CD4-positive, alpha-beta T cell treated with Interleukin-1 beta for 1 hour (primary cell): ENCODE data around the gene SYNE2.

Source experiments
- DNase-seq, 2 donors: peaks; one replicate each; pipeline ENCODE4 v3.0.0-alpha.2; 2020 to 2022

Gene SYNE2

DNA sequence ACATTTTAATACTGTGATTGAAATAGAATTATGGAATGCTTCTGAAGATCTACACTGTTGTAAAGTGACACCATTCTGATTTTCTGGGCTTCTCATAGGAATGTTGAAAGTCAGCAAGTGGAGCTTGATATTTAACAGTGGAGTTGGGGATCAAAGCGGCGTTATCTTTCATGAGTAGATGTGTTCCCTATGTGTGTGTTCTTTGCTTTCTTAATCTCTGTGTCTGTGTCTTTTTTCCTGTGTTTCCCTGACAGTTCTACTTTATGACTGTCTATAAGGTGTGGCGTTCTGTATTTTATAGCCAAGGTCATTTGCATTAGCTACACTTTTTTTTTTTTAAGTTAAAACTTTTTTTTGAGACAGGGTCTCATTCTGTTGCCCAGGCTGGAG lies 24.7 kb downstream of the SYNE2 start:
- no peak for DNase-seq

DNA sequence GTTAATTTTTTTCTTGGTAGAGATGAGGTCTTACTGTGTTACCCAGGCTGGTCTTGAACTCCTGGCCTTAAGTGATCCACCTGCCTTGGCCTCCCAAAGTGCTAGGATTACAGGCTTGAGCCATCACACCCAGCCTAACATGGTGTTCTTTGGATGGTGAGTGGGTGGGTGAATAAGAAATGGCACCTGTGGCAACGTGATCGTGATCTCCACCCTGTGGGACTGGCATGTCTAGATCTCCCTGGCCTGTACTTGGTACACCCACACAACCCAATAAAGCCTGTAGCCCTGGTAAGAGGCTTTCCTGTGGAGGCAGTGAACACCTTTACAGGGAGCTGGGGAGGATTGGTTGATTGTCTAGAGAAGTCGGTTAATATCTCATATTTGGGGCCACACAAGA lies 25.2 kb downstream of the SYNE2 start:
- no peak for DNase-seq

DNA sequence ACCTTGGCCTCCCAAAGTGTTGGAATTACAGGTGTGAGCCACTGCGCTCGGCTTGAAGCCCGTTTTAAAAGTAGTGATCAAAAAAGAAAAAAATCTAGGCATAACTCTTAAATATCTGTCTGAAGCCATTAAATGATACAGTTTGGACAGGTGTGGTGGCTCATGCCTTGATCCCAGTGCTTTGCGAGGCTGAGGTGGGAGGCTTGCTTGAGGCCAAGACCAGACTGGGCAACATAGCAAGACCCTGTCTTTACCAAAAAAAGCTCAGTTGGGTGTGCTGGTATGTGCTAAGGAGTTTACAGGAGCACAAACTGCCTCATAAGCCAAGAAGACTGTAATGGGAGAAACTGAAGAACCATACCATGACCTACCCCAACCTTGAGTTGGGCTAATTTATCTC lies 26.0 kb downstream of the SYNE2 start:
- no peak for DNase-seq

DNA sequence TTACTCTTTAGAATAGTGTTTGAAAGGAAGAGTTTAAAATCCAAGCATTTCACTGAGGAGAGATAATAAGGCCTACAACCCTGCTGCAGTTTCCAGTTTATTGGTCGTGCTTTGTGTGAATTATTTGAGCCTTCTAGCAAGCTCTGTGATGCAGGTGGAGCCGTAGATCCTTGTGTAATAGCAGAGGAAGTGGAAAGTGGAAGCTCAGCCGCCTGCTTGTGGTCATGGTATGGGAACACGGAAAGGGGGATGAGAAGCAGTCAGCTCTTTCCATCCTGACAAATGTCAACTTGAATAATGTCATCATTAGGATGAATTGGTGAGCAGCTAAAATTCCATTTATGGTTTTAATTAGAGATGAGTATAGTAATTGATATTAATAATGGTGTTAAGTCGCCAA lies 29.1 kb downstream of the SYNE2 start:
- no peak for DNase-seq

DNA sequence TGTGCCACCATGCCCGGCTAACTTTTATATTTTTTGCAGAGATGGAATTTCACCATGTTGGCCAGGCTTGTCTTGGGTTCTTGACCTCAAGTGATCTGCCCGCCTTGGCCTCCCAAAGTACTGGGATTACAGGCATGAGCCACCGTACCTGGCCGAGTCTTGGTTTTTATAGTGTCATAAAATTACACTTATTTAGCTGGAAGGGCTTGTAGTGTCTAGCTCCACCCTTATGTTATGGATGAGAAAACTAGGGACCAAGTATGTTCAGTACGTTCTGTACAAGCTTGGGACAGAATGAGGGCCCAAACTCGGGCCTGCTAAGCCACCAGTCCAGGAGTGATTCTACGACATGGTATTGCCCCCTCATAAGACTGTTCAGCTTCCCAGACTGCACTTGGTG lies 35.1 kb downstream of the SYNE2 start:
- DNase-seq: no peak

DNA sequence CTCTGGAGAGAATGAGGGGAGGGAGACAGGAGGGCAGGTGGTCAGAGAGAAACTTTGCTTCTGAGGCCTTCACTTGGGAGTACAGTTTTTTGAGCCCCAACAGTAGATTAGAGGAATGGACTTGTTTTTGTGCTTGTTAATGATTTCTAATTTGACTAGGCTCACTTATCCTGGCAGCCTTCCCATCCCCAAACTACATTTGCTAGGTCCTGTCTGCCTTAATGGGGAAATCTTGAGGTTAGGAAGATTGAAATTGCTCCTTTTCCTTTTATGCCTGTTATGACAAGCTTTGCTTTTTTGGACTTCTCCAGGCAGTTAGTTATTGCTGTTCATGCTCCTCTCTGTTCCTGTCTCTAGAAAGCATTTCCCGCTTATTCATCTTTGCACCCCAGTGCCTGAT lies 37.7 kb downstream of the SYNE2 start:
- no peak for DNase-seq

DNA sequence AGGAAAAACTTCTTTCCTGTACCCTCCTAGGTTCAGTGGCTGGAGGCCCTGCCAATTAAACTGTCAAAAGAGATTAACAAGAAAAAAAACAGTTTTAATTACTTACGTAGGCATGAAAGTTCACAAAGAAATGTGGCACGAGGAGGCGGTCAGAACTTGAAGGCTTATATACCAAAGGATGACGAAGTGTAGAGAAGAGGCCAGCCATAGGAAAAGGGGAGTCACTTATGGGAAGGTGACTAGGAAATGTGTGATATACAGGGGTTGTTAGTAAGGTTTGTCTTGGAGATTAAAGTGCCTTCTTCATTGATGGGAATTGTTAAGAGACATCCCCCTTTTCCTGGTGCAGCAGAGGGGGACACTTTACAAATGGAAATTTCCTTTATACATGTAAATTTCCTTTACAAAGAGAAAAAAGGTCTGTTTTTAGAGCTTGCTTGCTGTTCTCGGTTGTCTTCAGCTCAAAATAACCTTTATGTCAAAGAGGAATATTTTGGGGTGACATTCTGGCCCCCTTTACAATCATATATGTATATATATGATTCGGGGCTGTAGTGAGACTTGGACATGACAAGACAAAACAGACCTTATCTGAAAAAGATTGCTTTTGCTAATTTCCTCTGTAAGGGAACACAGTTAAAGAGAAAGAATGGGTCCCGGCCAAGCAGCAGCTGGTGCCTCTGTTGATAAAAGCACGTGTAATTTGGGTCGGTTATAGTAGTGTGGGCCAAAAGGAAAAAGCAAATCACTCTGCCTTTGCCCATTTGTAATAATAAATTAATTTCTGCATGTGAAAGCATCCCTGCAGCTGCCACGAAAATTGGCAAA lies 38.6 kb downstream of the SYNE2 start:
- DNase-seq: no peak

DNA sequence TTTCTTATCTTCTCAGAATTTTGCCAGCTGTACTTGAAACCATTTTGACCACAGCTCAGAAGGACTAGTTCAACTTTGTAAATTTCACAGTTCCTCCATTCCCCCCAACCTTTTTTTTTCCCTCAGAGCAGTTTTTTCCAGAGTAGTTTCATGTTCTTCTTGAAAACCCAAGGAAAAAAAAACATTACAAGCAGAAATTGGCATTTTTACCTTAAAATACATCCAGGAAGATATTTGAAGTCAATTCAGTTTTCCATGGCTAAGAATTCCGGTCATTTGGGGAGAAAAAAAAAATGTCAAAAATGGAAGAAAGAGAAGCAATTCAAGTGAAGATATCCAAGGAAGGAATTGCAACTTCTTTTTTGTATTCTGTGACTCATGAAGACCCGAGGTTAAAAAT lies 39.5 kb downstream of the SYNE2 start:
- no peak for DNase-seq

DNA sequence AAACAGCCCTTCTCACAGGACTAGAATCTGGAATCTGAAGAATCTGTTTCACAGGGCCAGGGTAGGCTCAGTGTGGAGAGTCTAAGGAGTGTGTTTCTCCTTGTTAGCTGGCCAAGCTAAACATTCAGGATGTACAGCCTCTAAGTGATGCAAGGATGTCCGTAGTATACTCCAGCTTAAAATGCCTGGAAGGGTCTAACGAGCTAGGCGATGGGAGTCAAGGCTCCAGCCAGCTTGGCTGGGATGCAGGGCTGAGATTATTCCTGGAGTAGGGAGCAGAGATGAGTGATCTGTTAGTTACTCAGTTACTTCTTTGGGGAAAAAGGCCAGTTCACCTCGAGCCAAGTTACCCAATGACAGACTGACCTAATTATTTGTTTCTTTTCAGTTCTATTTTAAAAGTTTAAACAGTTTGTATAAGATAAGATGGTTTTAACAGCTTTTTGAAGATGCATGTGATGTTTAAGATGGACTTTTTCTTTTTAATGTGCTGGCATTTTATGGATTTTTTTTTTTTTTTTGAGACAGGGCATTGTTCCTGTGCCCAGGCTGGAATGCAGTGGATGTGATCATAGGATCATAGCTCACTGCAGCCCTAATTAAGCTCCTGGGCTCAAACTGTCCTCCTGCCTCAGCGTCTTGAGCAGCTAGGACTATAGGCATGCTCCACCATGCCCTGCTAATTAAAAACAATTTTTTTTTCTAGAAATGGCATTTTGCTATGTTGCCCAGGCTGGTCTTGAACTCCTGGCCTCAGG lies 41.1 kb downstream of the SYNE2 start:
- DNase-seq: no peak

DNA sequence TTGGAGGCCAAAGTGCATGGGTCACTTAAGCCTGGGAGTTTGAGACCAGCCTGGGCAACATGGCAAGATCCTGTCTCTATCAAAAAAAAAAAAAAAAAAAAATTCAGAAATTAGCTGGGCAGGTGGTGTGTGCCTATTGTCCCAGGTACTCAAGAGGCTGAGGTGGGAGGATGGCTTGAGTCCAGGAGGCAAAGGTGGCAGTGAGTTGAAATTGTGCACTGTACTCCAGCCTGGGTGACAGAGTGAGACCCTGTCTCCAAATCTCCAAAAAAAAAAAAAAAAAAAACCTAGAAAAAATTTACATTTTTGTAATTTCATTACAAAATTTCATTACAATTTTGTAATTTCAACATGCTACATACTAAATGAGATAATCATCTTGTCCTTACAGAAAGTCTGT lies 42.7 kb downstream of the SYNE2 start:
- DNase-seq: no peak

DNA sequence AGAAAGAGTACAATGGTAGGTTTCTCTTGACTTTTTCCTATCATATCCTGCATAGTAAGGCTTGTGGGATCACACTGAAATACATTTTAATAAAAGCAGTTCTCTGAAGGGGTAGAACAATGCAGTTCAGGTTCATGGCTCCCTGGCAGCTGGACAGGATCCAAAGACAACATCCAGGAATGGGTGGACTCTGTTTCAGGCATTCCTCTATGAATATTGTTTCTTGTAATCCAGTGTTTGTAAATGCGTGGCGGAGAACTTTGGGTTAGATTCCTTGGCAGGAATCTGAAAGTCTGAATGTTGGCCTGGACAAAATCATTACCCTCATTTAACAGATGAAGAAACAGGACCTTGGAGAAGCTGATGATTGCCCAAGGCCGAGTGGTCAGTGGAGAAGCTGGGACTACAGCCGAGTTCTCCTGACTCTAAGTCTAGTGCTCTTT lies 43.5 kb downstream of the SYNE2 start:
- DNase-seq: no peak

DNA sequence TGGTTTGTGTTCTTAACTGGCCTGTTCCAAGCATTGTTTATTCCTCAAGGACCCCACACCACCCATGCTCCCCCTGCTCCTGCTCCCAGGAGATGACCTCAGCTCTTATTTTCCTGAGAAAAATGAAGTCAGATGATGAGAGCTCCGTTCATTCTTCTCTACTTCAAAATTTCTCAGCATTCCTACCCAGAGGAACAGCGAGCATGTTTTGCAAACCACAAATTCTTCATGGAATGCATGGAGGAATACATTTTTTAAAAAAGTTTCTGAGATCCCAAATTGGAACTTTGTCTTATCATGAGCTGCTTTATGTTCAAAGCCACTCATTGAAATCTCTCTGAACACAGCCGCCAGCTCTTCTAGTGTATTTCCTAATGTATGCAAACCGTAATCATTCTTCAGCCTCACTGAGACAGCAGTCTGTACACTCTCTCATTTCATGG lies 44.9 kb downstream of the SYNE2 start:
- DNase-seq: no peak

DNA sequence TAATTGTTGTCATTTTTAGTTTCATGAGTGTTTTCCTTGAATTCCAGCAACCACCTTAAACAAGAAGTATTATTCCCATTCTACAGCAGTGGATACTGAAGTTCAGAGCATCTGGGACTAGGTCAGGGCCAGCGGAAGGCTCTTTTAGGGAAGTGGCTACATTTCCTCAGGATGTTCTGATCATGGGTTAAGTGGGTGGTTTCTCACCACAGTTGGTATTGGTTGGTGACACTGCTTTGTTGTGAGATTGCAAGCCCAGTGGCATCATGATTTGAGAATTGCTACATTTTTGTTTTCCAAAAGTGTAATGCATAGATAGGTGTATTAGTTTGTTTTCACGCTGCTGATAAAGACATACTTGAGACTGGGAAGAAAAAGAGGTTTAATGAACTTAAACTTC lies 47.1 kb downstream of the SYNE2 start:
- DNase-seq: peak; percentile 12 to 30

DNA sequence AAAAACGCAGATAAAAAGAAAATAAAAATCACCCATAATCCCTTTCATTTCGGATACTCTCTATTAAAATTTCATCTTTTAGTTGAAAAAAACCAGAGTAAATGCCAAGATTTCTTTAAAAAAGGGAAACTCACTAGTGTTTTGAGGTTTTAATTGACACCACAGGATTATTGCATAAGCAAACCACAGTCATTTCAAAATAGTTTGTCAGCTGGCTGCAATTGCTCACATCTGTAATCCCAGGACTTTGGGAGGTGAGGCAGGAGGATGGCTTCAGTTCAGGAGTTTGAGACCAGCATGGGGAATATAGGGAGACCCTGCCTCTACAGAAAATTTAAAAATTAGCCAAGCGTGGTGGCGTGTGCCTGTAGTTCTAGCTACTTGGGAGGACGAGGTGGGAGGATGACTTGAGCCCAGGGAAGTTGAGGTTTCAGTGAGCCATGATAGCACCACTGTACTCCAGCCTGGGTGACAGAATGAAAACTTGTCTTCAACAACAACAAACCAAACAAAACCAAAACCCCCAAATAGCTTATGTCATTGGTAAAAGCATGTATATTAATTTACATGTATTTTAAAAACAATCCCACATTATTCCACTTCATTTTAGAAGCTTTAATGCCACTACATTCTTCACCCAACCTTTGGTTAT lies 48.8 kb downstream of the SYNE2 start:
- DNase-seq: no peak

DNA sequence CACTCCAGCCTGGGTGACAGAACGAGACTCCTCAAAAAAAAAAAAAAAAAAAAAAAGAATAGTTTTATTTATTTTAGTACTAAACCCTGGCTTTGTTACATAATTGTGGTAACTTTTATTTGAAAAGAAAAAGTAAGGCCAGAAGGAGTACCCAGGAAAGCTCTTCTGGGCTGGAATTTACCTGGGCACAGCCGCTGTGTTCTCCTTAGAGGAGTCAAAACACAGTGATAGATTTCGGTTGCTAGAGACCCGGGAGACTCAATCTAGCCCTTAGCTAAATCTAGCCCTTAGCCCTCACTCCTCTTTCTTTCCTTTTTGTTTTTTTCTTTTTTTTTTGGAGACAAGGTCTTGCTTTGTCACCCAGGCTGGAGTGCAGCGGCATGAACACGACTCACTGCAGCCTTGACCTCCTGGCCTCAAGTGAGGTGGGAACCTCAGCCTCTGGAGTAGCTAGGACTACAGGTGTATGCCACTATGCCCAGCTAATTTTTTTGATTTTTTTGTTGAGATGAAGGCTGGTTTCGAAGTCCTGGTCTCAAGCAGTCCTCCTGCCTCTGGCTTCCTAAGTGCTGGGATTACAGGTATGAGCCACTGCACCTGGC lies 49.7 kb downstream of the SYNE2 start:
- DNase-seq: no peak

DNA sequence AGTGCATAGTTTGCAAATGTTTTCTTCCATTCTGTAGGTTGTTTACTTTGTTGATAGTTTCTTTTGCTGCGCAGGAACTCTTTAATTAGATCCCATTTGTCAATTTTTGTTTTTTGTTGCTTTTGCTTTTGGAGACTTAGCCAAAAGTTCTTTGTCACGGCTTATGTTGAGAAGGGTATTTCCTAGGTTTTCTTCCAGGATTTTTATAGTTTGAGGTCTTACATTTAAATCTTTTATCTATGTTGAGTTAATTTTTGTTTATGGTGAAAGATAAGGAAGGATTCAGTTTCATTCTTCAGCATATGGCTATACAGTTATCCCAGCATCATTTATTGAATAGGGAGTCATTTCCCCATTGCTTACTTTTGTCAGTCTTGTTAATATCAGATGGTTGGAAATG lies 51.9 kb downstream of the SYNE2 start:
- no peak for DNase-seq

DNA sequence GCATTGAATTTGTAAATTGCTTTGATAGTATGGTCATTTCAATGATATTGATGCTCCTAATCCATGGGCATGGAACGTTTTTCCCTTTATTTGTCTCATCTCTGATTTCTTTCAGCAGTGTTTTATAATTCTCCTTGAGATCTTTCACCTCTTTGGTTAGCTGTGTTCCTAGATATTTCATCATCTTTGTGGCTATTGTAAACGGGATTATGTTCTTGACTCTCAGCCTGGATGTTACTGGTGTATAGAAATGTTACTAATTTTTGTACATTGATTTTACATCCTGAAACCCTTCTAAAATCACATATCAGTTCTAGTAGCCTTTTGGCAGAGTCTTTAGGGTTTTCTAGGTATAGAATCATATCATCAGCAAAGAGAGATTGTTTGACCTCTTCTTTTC lies 52.6 kb downstream of the SYNE2 start:
- DNase-seq: no peak

DNA sequence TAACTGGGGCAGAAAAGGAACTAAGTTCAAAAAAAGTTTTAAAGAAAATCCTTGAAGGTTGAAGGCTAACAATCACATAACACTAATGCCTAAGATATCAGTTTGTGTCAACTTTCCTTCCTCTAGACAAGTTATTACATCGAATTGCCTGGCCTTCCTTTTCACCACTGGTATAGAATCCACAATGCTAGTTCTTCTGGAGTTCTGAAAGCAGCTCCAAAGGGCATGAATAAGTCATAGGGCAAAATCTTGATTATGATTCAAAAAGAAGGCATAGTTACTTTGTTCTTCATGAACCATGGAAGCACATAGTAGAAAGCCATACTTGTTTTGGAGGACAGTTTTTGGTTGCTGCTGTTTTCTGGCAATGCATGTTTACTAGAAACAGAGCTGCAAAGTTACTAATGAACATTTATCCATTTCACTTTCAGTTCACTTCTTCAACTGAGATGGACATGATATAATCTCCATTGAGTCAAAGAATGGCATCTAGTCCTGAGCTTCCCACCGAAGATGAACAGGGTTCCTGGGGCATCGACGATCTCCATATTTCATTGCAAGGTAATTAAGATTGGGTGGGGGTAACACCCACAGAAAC lies 56.0 kb downstream of the SYNE2 start:
- no peak for DNase-seq

DNA sequence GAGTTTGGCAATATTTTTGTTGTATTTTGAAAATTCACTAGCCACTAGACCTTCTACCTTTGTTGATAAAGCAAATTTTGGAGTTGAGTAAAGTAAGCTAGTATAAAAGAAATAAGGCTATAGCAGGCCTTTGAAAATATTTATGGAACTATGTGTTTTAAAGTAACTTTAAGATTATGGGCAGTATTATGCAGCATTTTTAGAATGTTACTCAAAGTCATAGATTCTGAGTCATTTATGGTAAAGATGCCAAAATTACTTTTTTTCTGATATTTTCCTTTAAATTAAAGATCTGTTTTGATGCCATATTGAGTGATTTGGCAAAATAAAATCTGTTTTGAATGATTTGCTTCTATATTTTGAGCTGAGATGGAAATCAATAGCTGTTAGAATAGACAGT lies 57.2 kb downstream of the SYNE2 start:
- no peak for DNase-seq

DNA sequence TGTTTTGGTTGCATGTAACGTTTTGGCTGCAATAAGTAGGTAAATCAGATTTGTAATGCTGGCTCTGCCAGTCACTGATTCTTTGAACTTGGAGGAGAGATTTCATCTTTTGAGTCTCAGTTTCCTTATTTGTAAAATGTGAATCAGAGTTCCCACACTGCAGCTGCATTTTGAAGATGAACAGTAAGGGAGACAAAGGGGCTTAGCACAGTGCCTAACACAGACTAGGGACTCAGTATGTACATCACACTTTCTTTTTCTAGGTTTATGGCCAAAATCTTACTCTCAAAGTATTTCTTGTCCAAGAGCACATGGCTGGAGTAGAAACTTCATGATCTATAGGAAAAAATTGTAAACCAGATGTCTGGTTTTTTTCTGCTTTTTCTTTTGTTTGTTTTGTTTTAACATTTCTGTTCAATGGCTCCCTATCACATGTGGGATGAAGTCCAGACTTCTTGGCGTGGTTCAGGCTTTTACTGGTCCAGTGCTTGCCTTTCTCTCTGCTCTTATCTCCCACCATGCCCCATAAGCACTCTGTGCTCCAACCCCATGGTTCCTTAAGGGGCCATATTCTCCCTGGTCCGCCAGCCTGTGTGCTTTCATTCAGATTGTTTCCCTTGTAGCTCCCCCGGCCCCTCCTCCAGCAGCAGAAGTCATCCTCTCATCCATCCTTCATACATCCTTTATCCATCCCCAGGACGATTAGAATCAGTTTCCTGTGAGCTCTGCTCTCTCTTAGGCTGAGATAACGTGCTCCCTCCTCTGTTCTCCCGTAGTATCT lies 58.0 kb downstream of the SYNE2 start:
- no peak for DNase-seq

DNA sequence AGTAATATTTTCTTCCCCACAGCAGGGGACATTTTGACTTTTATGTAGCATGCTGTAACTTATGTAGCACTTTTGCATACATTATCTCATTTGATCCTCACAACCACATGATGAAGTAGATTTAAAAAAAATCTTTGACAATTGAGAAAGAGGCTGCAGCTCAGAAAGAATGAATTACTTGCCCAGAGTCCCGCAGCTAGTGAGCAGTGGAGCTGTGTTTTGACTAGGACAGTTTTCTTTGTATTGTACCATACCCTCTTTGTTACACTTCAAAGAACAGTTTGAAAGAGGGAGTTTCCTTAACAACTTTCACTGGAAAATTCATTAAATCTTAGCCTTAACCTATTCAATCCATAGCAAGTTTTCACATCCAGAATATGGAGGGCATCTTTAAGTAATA lies 58.6 kb downstream of the SYNE2 start:
- DNase-seq: no peak

DNA sequence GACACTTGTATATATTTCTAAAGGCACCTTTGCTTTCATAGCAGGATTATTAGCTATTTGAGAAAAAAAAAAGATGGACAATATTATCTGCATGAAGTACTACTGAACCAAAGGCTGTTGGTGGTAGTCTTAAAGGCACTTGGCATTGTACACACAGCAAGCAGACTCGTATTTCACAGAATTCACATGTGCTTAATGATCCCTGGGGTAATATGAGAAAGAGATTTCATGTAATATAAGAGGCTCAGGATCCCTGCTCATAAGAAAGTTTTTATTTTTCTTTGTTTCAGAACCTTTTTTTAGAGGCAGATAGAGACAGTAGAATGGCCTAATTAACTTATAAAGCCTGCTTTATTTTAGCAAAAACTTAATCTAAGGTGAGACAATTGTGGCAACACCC lies 59.5 kb downstream of the SYNE2 start:
- DNase-seq: no peak
